ENCODE measurements around the gene CYP3A4. TPM values are rescaled to one million over a fixed set of nuclear protein-coding genes. Genes with fewer than 3 reads are reported as not detected.

The CYP3A4 gene
- total RNA-seq, 1 experiment from 2014 or later, result not detected

GRCh38 chr7:99707096-99707495 lies 76.9 kb downstream of the CYP3A4 start:
- no peak for DNase-seq (ENCODE audit: low read depth, low spot score)
- in situ Hi-C loops (cut with HindIII; ENCODE audit: low pct_unique_long_range_greater_than_20kb, low sequenced_read_pairs), result no loop called here

Small RNA genes within 50 kb of the gene (small RNA-seq; reads per million reads assigned to genes)
- gene CYP3A137P, result 0 reads per million in 2 experiments

Other genes starting within 250 kb of the CYP3A4 start
- gene FAM200A, start 232.1 kb downstream of the CYP3A4 start, total RNA-seq (2014; rRNA removed; shearing (Covaris generic)), result 16.5 and 19.5 TPM in 2 replicates
- gene ZNF655, start 225.5 kb downstream of the CYP3A4 start, total RNA-seq (2014; rRNA removed; shearing (Covaris generic)), result 105 and 110 TPM in 2 replicates
- 0.53 TPM in 1 of 2 replicates, not detected in the other for gene TMEM225B, start 185.9 kb downstream of the CYP3A4 start, total RNA-seq (2014; rRNA removed; shearing (Covaris generic))
- gene ZSCAN25, start 167.2 kb downstream of the CYP3A4 start, total RNA-seq (2014; rRNA removed; shearing (Covaris generic)), result 16.9 and 18.2 TPM in 2 replicates
- not detected in 2 replicates for gene CYP3A5, start 104.2 kb downstream of the CYP3A4 start, total RNA-seq (2014; rRNA removed; shearing (Covaris generic))
- not detected in 2 replicates for gene CYP3A7, start 49.0 kb downstream of the CYP3A4 start, total RNA-seq (2014; rRNA removed; shearing (Covaris generic))
- not detected in 2 replicates for gene CYP3A43, start 43.8 kb upstream of the CYP3A4 start, total RNA-seq (2014; rRNA removed; shearing (Covaris generic))
- gene OR2AE1, start 92.8 kb upstream of the CYP3A4 start, total RNA-seq (2014; rRNA removed; shearing (Covaris generic)), result not detected in 2 replicates
- gene TRIM4, start 135.3 kb upstream of the CYP3A4 start, total RNA-seq (2014; rRNA removed; shearing (Covaris generic)), result not detected in 2 replicates
- gene GJC3, start 145.4 kb upstream of the CYP3A4 start, total RNA-seq (2014; rRNA removed; shearing (Covaris generic)), result 0.29 and 1.0 TPM in 2 replicates
- gene AZGP1, start 191.8 kb upstream of the CYP3A4 start, total RNA-seq (2014; rRNA removed; shearing (Covaris generic)), result 1.1 and 1.8 TPM in 2 replicates
- gene ZKSCAN1, start 231.4 kb upstream of the CYP3A4 start, total RNA-seq (2014; rRNA removed; shearing (Covaris generic)), result 34.7 and 37.2 TPM in 2 replicates

All from SK-MEL-5 (cell line).